ENCODE measurements around the gene RER1.

The RER1 gene

GRCh38 chr1:2376931-2377672 lies 14.5 kb upstream of the RER1 start:
- DNase-seq, result no peak

GRCh38 chr1:2377751-2378440 lies 13.7 kb upstream of the RER1 start:
- no peak for DNase-seq

GRCh38 chr1:2378441-2378851 lies 13.2 kb upstream of the RER1 start:
- DNase-seq, result no peak

GRCh38 chr1:2378956-2379732 lies 12.5 kb upstream of the RER1 start:
- no peak for DNase-seq

GRCh38 chr1:2379733-2380404 lies 11.8 kb upstream of the RER1 start:
- no peak for DNase-seq

GRCh38 chr1:2380816-2381591 lies 10.6 kb upstream of the RER1 start:
- no peak for DNase-seq

GRCh38 chr1:2381741-2382620 lies 9.7 kb upstream of the RER1 start:
- no peak for DNase-seq

- no peak for DNase-seq
Observed at GRCh38 chr1:2382621-2383361, 8.8 kb upstream of the RER1 start.

- no peak for DNase-seq
Observed at GRCh38 chr1:2383576-2383975, 8.1 kb upstream of the RER1 start.

- no peak for DNase-seq
Observed at GRCh38 chr1:2384130-2384860, 7.3 kb upstream of the RER1 start.

- no peak for DNase-seq
Observed at GRCh38 chr1:2384941-2385481, 6.6 kb upstream of the RER1 start.

GRCh38 chr1:2385606-2386280 lies 5.9 kb upstream of the RER1 start:
- DNase-seq, result no peak

GRCh38 chr1:2386636-2387611 lies 4.7 kb upstream of the RER1 start:
- no peak for DNase-seq

GRCh38 chr1:2388004-2388913 lies 3.4 kb upstream of the RER1 start:
- no peak for DNase-seq

GRCh38 chr1:2389644-2390043 lies 2.0 kb upstream of the RER1 start:
- DNase-seq, result no peak

GRCh38 chr1:2391931-2392509 lies 379 bp downstream of the RER1 start:
- no peak for DNase-seq
